CD14-positive monocyte (primary cell): ENCODE data around the gene CA4. TPM values are rescaled to one million over a fixed set of nuclear protein-coding genes. Genes with fewer than 3 reads are reported as not detected.

Experiments used
- DNase-seq, 3 donors: peaks; one replicate each; pipeline ENCODE4 v3.0.0-alpha.2; 2011 to 2022
- H2AFZ ChIP-seq: 2 replicates; pipeline ENCODE4 v1.6.0; 2012; ENCODE audit warnings: mild to moderate bottlenecking, low read depth, low read length, inconsistent platforms; ENCODE audit not compliant: insufficient read depth, poor library complexity, severe bottlenecking
- H3K27ac ChIP-seq, 2 donors: 1 replicate in 1 of 2; 2 replicates in 1 of 2; pipeline ENCODE4 v1.5.1; 2012 to 2013; ENCODE audit warnings: low read length in 2 of 2, control low read depth in 1 of 2, inconsistent platforms in 1 of 2, low read depth in 1 of 2, mild to moderate bottlenecking in 1 of 2
- H3K27me3 ChIP-seq, 2 donors: one replicate each; pipeline versions ENCODE4 v1.6.0 to v1.6.1; 2011 to 2013; ENCODE audit warnings: low read length in 2 of 2; ENCODE audit not compliant: control insufficient read depth in 2 of 2, insufficient read depth in 2 of 2
- H3K36me3 ChIP-seq, 2 donors: replicated peaks in 1 of 2; 1 replicate in 1 of 2; 2 replicates in 1 of 2; pipeline versions ENCODE4 v1.5.1 to v1.6.1; 2012 to 2013; ENCODE audit warnings: low read length in 2 of 2, control low read depth in 1 of 2, inconsistent platforms in 1 of 2, mild to moderate bottlenecking in 1 of 2; ENCODE audit not compliant: insufficient read depth in 2 of 2, control insufficient read depth in 1 of 2
- H3K4me1 ChIP-seq, 2 donors: 1 replicate in 1 of 2; 2 replicates in 1 of 2; pipeline versions ENCODE4 v1.5.1 to v1.6.1; 2012 to 2013; ENCODE audit warnings: low read length in 2 of 2, control low read depth in 1 of 2, inconsistent platforms in 1 of 2, mild to moderate bottlenecking in 1 of 2, moderate library complexity in 1 of 2; ENCODE audit not compliant: insufficient read depth in 2 of 2, control insufficient read depth in 1 of 2
- H3K4me2 ChIP-seq: replicated peaks from 2 replicates; pipeline ENCODE3; 2012; ENCODE audit warnings: low read length, moderate library complexity, mild to moderate bottlenecking; ENCODE audit not compliant: poor library complexity, severe bottlenecking; ENCODE audit errors: extremely low read depth
- H3K4me3 ChIP-seq, 3 experiments: fragments of 200-600 bp in 1 of 3; sonication (generic) in 1 of 3; replicated peaks in 1 of 3; 1 replicate in 2 of 3; 2 replicates in 1 of 3; pipeline ENCODE4 v1.5.1; 2011 to 2013; ENCODE audit warnings: low read length in 3 of 3, mild to moderate bottlenecking in 3 of 3, control low read depth in 2 of 3, low read depth in 2 of 3, inconsistent platforms in 1 of 3, moderate library complexity in 1 of 3
- H3K79me2 ChIP-seq: 2 replicates; pipeline ENCODE4 v1.6.0; 2012; ENCODE audit warnings: mild to moderate bottlenecking, control low read depth, inconsistent platforms, low read length, moderate library complexity; ENCODE audit not compliant: insufficient read depth
- H3K9ac ChIP-seq: 2 replicates; pipeline ENCODE4 v1.6.0; 2017; ENCODE audit warnings: low read length, mild to moderate bottlenecking; ENCODE audit not compliant: insufficient read depth, poor library complexity, severe bottlenecking
- H3K9me3 ChIP-seq, 2 donors: replicated peaks in 1 of 2; 1 replicate in 1 of 2; 2 replicates in 1 of 2; pipeline versions ENCODE4 v1.5.1 to v1.6.1; 2012 to 2013; ENCODE audit warnings: low read length in 2 of 2, control low read depth in 1 of 2; ENCODE audit not compliant: control insufficient read depth in 1 of 2, insufficient read depth in 1 of 2
- H4K20me1 ChIP-seq: 2 replicates; pipeline ENCODE4 v1.6.0; 2012; ENCODE audit warnings: mild to moderate bottlenecking, low read length, control low read depth, moderate library complexity; ENCODE audit not compliant: insufficient read depth
- H3K27ac Mint-ChIP-seq, 7 donors: one replicate each; pipeline ENCODE4 v1.8.0; 2020; ENCODE audit warnings: mild to moderate bottlenecking in 7 of 7, mixed read lengths in 7 of 7, moderate library complexity in 6 of 7, inconsistent platforms in 2 of 7
- H3K27me3 Mint-ChIP-seq, 3 donors: one replicate each; pipeline ENCODE4 v1.8.0; 2021 to 2022; ENCODE audit warnings: low read depth in 3 of 3, mild to moderate bottlenecking in 3 of 3, mixed read lengths in 3 of 3, moderate library complexity in 3 of 3, inconsistent platforms in 1 of 3
- H3K36me3 Mint-ChIP-seq, 2 donors: one replicate each; pipeline ENCODE4 v1.8.0; 2020; ENCODE audit warnings: mixed read lengths in 2 of 2, inconsistent platforms in 1 of 2, mild to moderate bottlenecking in 1 of 2
- H3K4me1 Mint-ChIP-seq: one replicate; pipeline ENCODE4 v1.8.0; 2020; ENCODE audit warnings: mild to moderate bottlenecking, mixed read lengths
- H3K4me3 Mint-ChIP-seq, 2 donors: one replicate each; pipeline ENCODE4 v1.8.0; 2020; ENCODE audit warnings: mild to moderate bottlenecking in 2 of 2, mixed read lengths in 2 of 2, moderate library complexity in 1 of 2
- H3K9me3 Mint-ChIP-seq, 7 donors: one replicate each; pipeline ENCODE4 v1.8.0; 2020 to 2022; ENCODE audit warnings: mixed read lengths in 7 of 7, mild to moderate bottlenecking in 6 of 7, moderate library complexity in 6 of 7, inconsistent platforms in 2 of 7
- CTCF ChIP-seq: fragments of 200-600 bp; IDR thresholded peaks from one replicate; pipeline ENCODE4 v1.8.0; 2022; ENCODE audit warnings: antibody characterized with exemption, mild to moderate bottlenecking
- WGBS: methylation state at CpG from one replicate; pipeline ENCODE4 v1.1.5; 2013; ENCODE audit warnings: missing lambda C conversion rate; ENCODE audit not compliant: insufficient coverage; 5-methylcytosine and 5-hydroxymethylcytosine counted together
- intact Hi-C, 2 donors: fragments of 100-400 bp; cut with micrococcal nuclease; formaldehyde crosslinking; loops; one replicate each; pipeline versions ENCODE4 v1.15.0 to v1.15.1; 2023
- polyA plus RNA-seq, 3 donors: library from polyadenylated mRNA; depleted of rRNA in 1 of 3; unstranded in 2 of 3; stranded (reverse) in 1 of 3; fragments of 300-500 nt in 2 of 3; fragments of >200 nt in 1 of 3; fragmentation: Illumina TruSeq in 2 of 3; gene quantifications; 1 replicate in 2 of 3; 2 replicates in 1 of 3; pipeline ENCODE4 v1.2.3, GENCODE V29; 2012 to 2021

The CA4 gene
- polyA plus RNA-seq, 3 donors: not detected

GRCh38 chr17:60159479-60159866, 9.7 kb downstream of the CA4 start:
- DNase-seq: no peak
- H3K79me2 ChIP-seq: no peaks in the 10 kb centered on the region
- H3K27me3 ChIP-seq: peaks cover 0 to under 1% of the 10 kb centered on the region in 2 donors
- no peak overlapping the region for H3K27ac ChIP-seq
- H3K9me3 ChIP-seq: no peaks in the 10 kb centered on the region
- TF ChIP-seq CTCF: no peak
- peaks cover 9 to 19% of the 10 kb centered on the region in 2 donors for H3K4me1 ChIP-seq
- H4K20me1 ChIP-seq: no peaks in the 10 kb centered on the region
- Mint-ChIP-seq H3K4me3 (no peak overlapping the region), H3K36me3 (no peaks in the 10 kb centered on the region), H3K27ac (no peak overlapping the region), H3K9me3 (peaks cover 0 to 1% (median 0%) of the 10 kb centered on the region in 7 donors), H3K27me3 (peaks cover 13 to 21% (median 15%) of the 10 kb centered on the region in 3 donors), H3K4me1 (peaks cover 23% of the 10 kb centered on the region)
- WGBS: 90% methylated on average over 2 of the region's 6 CpGs
- intact Hi-C loops: no loop called here
- no peak overlapping the region for H2AFZ ChIP-seq
- H3K4me2 ChIP-seq: no peak overlapping the region
- H3K9ac ChIP-seq: no peak overlapping the region
- no peaks in the 10 kb centered on the region for H3K36me3 ChIP-seq
- no peak overlapping the region for H3K4me3 ChIP-seq

DNA sequence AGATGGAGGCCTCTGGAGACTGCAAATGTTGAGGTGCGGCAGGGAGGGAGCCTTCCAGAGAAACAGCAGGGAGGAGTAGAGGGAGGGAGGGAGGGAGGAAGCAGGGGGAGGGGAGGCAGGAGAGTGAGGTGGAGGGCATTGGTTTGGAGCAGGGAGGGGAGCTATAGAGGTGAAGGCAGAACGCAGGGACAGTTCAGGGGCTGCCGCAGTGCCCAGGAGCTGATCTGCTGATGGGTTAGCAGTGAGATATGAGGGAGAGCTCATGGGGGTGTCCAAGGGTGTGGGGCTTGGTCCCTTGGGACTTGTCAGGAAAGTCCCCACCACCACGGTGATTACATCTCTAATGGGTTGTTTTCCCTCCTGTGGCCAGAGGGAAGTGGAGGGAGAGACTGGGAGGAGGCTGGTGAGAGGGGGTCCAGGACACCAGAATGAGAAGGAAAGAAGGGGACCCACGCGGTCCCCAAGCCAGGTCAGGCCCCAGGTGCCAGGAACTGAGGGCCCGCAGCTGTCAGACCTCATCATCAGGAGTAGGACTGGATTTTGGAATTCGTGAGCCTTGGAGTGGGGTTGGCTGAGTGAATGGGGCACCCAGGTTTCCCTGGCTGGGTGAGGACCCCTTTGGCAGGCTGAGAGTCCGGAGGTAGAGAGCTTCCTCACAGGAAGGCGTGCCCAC, 11.2 kb downstream of the CA4 start:
- Mint-ChIP-seq H3K9me3 (peaks cover 0 to 1% (median 0%) of the 10 kb centered on the region in 7 donors), H3K27me3 (peaks cover 9 to 16% (median 14%) of the 10 kb centered on the region in 3 donors)
- no peak overlapping the region for H3K9ac ChIP-seq

More for the DNA sequence above, 11.2 kb downstream of the CA4 start:
- no peak overlapping the region for H2AFZ ChIP-seq
- H3K9me3 ChIP-seq: no peaks in the 10 kb centered on the region
- 88% methylated on average over 8 of the region's 10 CpGs for WGBS
- no peaks in the 10 kb centered on the region for H3K27me3 ChIP-seq
- Mint-ChIP-seq H3K36me3 (no peaks in the 10 kb centered on the region), H3K4me3 (no peak overlapping the region), H3K4me1 (peaks cover 25% of the 10 kb centered on the region), H3K27ac (peak overlapping the region in 6 of 7 donors; percentile 60 to 89 (median 75))
- no peak for DNase-seq
- peaks cover 9 to 19% of the 10 kb centered on the region in 2 donors for H3K4me1 ChIP-seq
- no peak overlapping the region for H3K4me3 ChIP-seq
- no peaks in the 10 kb centered on the region for H4K20me1 ChIP-seq
- H3K79me2 ChIP-seq: no peaks in the 10 kb centered on the region
- H3K36me3 ChIP-seq: no peaks in the 10 kb centered on the region
- intact Hi-C loops: no loop called here
- no peak overlapping the region for H3K27ac ChIP-seq
- no peak overlapping the region for H3K4me2 ChIP-seq
- TF ChIP-seq CTCF: no peak
